NCI-H226 (cell line): ENCODE measurements around the gene NOCT.
"Not testable (repeated sequence)": the region's sequence is repeated elsewhere in the genome, so short reads cannot be mapped to it uniquely, and the experiment has no call there.

ENCODE experiments used
- DNase-seq: peaks from one replicate; pipeline ENCODE4 v3.0.0-alpha.2; 2015

NOCT gene

DNA sequence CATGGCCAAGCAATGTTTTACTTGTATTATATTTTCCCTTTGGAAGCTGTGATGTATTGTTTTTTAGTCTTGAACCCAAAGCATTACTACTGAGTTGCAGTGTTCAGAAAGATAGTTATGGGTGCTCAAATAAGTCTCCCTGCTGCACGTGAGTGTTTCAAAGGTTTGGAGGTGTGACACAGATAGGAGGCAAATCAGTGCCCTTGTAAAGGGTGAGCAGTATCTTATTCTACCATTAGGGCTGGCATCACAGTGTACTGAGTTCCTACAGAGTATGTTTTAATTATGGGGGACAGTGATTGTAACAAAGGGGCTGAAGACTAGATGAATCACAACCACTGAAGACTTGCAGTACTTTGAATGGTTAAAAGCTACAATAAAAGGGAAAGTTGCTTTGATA is 38.3 kb downstream of the NOCT start:
- no peak for DNase-seq

DNA sequence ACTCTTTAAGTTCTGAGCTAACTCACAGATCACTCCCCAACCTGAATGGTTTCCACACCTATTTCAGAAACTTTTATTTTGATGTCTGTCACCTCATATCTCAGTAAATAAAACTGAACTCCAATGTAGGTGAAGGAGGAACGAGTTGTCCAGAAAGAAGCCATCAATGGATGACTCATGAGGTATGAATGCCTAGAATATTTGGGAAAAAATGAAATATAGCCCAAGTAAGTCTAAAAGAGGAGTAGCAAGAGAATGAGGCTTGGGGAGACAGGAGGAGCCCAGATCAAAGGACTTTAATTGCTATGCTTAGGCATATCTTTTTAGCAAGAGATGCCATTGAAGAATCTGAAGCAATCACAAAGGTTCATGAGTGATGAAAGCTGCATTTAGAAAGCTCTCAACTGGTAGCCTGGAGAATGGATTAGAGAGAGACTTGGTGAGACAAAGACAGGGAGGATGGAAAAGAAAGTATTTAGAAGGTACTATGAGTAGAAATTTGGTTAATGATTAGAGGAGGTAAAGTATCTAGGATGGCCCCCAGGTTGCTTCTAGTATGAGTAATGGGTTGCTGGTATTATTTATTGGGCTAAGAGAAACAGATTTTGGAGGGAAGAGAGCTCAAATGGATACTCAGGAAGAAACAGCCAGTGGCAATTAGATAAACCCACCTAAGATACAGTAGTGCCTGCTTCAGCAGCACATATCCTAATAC is 39.4 kb downstream of the NOCT start:
- DNase-seq: peak; percentile 33

DNA sequence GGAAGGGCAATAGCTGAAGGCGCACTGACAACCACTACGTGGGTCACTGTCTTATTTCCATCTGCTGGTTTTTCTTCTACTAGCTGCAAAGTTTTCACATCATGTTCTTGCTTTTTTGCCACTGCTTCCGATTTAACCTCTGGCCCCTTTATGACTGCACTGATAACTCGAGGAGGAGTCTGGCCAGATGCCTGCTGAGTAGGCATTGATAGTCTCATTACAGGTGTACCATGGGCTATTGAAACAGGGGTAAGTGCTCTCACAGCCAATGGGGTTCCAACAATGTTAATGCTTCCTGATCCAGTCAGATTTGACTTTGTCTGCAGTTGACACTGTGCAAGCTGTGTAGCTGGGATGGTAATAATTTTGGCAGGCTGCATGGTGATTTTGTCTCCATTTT is 43.4 kb downstream of the NOCT start:
- DNase-seq: not testable (repeated sequence)

DNA sequence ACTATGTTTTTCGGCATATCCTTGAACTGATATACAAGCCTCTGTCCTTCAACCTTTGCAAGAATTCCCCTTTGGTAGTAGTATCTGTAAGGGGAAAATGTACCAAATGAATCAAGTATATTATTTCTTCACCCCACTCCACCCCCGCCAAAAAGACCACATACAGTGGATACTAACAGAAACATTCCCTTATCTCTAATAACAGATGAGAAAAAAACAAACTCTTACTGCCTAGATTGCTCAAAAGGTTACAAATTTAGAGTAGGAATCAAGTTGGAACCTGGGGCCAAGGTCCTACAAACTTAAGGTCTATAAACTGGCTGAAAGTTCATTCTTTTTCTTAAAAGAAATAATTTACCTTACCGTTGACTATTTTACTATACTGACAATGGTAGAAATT is 45.0 kb downstream of the NOCT start:
- no peak for DNase-seq

DNA sequence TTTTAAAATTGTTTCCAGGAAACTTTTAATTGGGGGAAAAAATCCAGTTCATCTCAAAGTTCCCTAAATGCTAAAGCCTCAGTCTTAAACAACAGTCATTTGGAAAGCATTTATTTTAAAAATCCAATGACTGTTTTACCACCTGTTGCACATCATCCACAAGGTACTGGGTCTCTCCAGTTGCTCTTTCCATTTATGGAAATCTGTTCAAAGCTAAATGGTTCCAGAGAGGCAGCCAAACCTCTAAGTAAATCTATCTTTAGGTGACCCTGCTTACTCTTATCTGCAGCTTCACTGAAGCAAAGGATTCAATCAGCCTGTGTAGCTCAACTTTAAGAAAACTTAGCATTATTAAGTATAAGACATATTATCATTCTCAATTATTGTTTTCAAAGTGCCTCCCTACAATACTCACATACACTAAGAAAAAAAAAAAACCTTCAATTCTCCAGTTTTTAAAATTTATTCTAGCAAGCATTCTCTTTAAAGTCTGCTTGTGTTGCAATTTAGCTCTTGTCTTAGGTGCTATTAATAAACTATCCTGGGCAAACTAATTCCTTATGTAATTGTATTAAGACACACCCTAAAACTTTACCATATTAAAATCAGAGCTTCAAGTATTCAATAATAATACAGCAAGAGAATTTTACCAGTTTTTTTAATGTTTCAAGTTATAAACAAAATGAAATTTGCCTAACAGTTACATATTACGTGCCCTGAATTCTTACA is 60.6 kb downstream of the NOCT start:
- no peak for DNase-seq

DNA sequence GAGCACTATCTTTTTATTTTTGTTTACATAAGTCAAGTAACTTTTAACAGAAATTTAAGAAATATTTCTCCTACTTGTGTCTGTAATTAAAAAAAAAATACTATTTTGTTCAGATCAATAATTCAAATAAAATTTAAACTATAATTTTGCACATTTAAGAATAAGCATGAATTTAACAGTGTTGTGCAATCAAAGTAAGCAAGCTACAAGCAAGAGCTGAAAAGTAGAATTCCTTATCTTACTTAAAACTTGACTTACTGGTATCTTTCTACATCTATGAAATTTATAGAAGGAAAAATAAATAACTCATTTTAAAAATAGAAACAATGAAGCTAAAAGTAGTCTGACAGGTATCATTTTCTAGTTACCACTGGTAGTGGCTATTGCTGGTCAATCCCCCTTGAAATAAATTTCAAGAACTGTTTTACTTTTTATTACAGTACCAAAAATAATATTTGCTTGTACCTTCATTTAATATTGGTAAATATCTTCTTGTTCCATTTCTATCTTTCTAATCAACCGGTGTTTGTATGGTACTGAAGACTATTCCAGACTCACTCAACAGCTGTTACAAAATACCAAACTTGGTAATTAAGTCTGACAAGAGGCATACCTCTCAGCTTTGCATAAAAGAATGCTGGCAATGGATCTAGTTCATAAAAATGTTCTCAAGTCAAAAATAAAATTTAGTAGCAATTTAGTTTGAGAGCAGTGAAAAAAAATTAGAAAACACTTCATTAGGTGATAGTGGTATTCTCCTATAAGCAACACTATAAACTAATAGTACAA is 62.2 kb downstream of the NOCT start:
- DNase-seq: no peak

DNA sequence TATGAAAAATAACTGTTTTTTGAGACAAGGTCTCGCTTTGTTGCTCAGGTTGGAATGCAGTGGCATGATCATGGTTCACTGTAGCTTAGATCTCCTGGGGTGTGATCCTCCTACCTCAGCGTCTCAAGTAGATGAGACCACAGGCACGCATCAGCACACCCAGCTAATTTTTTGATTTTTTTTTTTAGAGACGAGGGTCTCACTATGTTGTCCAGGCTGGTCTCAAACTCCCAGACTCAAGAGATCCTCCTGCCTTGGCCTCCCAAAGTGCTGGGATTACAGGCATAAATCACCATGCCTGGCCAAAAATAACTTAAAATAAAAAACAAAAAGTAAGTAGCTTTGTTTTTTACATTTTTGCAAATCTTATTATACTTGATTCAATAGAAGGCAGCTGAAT is 63.3 kb downstream of the NOCT start:
- no peak for DNase-seq

DNA sequence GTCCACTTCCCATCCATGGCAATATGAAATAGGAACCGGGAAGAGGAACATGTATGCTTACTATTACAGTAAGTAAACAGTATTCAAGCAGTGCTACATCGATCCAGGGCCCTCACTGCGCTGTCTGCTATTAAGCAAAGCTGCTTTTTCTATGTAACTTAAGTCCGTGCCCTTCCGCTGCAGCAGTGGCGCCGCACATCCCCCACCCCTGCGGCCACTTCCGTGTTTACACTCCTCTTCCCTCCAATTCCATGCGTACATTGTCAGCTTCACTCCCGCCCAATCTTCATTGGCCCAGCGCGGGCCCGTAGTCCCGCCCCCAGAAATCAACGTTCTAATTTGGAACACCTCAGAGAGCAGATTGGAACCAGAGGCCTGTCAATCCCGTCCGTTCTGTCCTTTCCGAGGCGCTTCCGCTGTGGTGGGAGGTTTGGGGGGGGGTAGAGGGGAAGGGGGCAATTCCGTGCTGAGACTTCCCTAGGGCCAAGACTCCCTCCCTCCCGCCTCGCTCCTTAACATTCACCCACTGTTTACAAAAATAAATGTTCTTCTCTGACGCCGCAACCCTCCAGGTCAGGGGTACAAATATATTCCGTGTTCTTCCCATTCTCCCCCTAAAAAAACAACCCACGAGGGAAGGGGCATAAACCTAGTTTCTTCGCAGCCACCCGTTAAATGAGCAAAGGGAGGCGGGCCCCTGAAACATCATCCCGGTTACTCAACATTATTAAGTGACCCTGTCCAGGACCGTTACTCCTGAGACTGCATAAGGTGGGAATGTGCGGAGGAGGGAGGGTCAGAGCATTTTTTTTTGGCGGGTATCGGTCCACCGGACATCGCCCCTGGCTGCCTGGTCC is 67.4 kb downstream of the NOCT start:
- peak; percentile 96 for DNase-seq

DNA sequence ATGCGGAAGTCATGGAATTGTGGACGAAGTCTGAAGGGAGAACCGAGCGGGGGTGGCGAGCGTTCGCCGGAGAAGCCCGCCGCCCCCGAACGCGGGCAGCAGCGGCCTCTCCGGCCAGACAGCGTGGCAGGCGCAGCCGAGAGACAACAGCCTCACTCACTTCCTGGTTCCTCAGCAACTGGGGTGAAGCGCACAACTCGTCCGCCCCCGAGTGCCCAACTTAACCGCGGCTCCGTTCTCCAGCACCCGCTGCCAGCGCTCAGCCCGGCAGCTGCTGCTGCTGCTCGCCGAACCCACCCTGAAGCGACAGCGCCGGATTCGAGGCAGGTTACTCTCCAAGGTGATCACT is 68.0 kb downstream of the NOCT start:
- peak; percentile 58 for DNase-seq

DNA sequence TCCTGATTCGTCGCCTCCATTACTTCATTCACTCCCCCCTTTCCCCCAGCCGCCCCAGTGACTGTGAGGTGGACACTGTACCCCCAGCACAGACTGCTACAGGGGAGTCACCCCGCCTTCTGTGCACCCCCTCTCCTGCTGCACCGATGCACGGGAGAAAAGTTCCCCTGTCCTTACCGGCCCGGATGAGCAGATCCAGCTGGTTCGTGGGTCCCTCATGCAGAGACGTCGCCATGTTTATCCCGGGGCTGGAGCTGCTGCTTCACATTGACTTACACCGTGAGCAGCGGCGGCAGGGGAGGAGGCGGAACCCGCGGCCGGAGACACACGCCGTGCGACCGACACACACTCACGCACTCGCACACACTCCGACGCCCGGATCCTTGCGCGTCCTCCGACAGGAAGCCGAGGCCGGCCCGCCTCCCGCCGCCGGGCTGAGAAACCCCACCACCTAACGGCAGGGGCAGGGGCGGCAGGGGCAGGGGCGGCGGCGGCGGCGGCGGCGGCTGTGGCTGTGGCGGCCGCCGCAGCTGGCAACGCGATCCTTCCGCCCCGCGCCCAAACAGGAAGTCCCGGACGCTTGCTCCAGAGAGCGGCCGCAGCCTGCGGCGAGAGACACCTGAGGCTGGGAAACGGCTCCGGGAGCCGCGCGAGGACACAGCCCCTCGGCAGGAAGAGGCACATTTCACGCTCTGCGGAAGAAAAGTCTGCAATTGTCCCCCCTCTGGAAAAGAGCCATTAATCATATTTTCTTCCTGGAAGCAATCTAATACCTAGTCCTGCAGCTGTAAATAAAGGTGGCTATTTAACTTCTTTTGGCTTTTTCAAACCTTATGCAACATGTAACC is 68.6 kb downstream of the NOCT start:
- peak; percentile 80 for DNase-seq

DNA sequence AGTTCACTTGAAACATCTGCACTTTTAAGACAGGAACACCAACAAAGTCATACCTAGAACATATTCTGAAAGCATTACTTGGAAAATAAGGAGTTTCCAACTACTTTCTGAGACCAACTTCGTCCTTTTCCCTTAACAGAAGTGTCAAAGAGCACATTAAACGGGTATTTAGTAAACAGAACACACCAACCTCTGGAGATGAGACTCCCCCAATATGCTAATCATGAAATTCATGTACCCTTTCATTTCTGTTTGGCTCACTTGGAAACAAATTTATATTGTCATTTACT is 69.2 kb downstream of the NOCT start:
- no peak for DNase-seq

DNA sequence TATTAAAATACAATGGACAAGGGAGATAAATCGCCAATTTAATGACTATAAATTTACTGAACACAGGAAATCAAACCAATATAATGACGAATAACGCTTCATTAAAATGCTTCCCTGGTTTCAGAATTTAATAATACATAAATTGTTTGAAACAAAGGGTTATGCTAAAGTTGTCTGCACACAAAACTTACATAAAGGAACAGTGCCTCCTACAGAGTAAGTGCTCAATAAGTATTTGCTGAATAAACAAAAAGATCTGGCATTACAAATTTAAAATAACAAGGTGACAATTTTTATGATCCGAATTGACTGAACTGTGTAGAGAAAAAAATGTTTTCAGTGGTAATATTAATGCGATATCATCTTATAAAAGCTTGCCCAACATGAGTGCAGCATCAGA is 69.6 kb downstream of the NOCT start:
- DNase-seq: no peak

DNA sequence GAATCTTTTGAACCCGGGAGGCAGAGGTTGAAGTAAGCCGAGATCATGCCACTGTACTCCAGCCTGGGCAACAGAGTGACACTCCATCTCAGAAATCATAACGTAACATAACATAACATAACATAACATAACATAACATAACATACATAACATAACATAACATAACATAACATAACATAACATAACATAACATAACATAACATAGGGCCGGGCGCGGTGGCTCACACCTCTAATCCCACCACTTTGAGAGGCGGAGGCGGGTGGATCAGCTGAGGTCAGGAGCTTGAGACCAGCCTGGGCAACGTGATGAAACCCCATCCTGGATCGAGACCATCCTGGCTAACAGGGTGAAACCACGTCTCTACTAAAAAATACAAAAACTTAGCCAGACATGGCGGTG is 76.7 kb downstream of the NOCT start:
- no peak for DNase-seq
